HEK293 (cell line): ENCODE measurements around the gene DMBX1.

ENCODE experiments used
- GLIS2 ChIP-seq: fragments of 450-650 bp; formaldehyde crosslinking; IDR thresholded peaks from 2 replicates; pipeline ENCODE4 v1.5.1; 2016; ENCODE audit warnings: missing biosample characterization, missing genetic modification characterization
- HOXD13 ChIP-seq: sonication (generic); formaldehyde crosslinking; IDR thresholded peaks from 2 replicates; pipeline ENCODE4 v1.8.0; 2022; ENCODE audit warnings: missing genetic modification reagents, borderline replicate concordance
- INSM2 ChIP-seq: fragments of 450-650 bp; formaldehyde crosslinking; IDR thresholded peaks from 2 replicates; pipeline ENCODE4 v1.5.1; 2016; ENCODE audit warnings: missing biosample characterization, missing genetic modification characterization
- KLF9 ChIP-seq: fragments of 450-650 bp; formaldehyde crosslinking; IDR thresholded peaks from 2 replicates; pipeline ENCODE4 v1.5.1; 2016; ENCODE audit warnings: missing biosample characterization, missing genetic modification characterization, low read depth
- MYNN ChIP-seq: fragments of 450-650 bp; formaldehyde crosslinking; IDR thresholded peaks from 2 replicates; pipeline ENCODE4 v1.5.1; 2016; ENCODE audit warnings: missing biosample characterization, missing genetic modification characterization, borderline replicate concordance
- SCRT1 ChIP-seq: fragments of 450-650 bp; formaldehyde crosslinking; IDR thresholded peaks from 2 replicates; pipeline ENCODE4 v1.5.1; 2016; ENCODE audit warnings: missing biosample characterization, missing genetic modification characterization, borderline replicate concordance
- SCRT2 ChIP-seq: fragments of 450-650 bp; formaldehyde crosslinking; IDR thresholded peaks from 2 replicates; pipeline ENCODE4 v1.5.1; 2016; ENCODE audit warnings: missing biosample characterization, missing genetic modification characterization
- SETDB1 ChIP-seq: IDR thresholded peaks from one replicate; pipeline ENCODE4 v1.6.1; 2017; ENCODE audit warnings: mild to moderate bottlenecking, low read length, moderate library complexity, mixed read lengths; ENCODE audit not compliant: insufficient read length
- SP7 ChIP-seq: fragments of 450-650 bp; formaldehyde crosslinking; IDR thresholded peaks from 2 replicates; pipeline ENCODE4 v1.5.1; 2016; ENCODE audit warnings: missing biosample characterization, missing genetic modification characterization
- YY1 ChIP-seq: fragments of 450-650 bp; formaldehyde crosslinking; IDR thresholded peaks from 2 replicates; pipeline ENCODE4 v1.5.1; 2018; ENCODE audit warnings: missing biosample characterization, missing genetic modification characterization
- ZBTB8A ChIP-seq: fragments of 450-650 bp; formaldehyde crosslinking; IDR thresholded peaks from 2 replicates; pipeline ENCODE4 v1.5.1; 2016; ENCODE audit warnings: missing biosample characterization, missing genetic modification characterization
- ZFHX2 ChIP-seq: fragments of 450-650 bp; formaldehyde crosslinking; conservative IDR thresholded peaks from 2 replicates; pipeline ENCODE4 v1.5.1; 2016; ENCODE audit warnings: missing biosample characterization, missing genetic modification characterization
- ZNF132 ChIP-seq: fragments of 450-650 bp; formaldehyde crosslinking; IDR thresholded peaks from 2 replicates; pipeline ENCODE4 v1.5.1; 2017; ENCODE audit warnings: missing biosample characterization, missing genetic modification characterization, borderline replicate concordance
- ZNF133 ChIP-seq: fragments of 450-650 bp; formaldehyde crosslinking; IDR thresholded peaks from 2 replicates; pipeline ENCODE4 v1.5.1; 2016; ENCODE audit warnings: missing biosample characterization, missing genetic modification characterization
- ZNF146 ChIP-seq: fragments of 450-650 bp; formaldehyde crosslinking; IDR thresholded peaks from 2 replicates; pipeline ENCODE4 v1.5.1; 2016; ENCODE audit warnings: missing biosample characterization, missing genetic modification characterization
- ZNF157 ChIP-seq: fragments of 450-650 bp; formaldehyde crosslinking; IDR thresholded peaks from 2 replicates; pipeline ENCODE4 v1.5.1; 2016; ENCODE audit warnings: missing biosample characterization, missing genetic modification characterization
- ZNF19 ChIP-seq: fragments of 450-650 bp; formaldehyde crosslinking; IDR thresholded peaks from 2 replicates; pipeline ENCODE4; 2016; ENCODE audit warnings: missing biosample characterization, missing genetic modification characterization, low read depth
- ZNF202 ChIP-seq: fragments of 450-650 bp; formaldehyde crosslinking; IDR thresholded peaks from 2 replicates; pipeline ENCODE4 v1.5.1; 2016; ENCODE audit warnings: missing biosample characterization, missing genetic modification characterization, borderline replicate concordance
- ZNF266 ChIP-seq: fragments of 450-650 bp; formaldehyde crosslinking; IDR thresholded peaks from 2 replicates; pipeline ENCODE4 v1.5.1; 2016; ENCODE audit warnings: missing biosample characterization, missing genetic modification characterization, low read depth
- ZNF274 ChIP-seq, 2 experiments: fragments of 200-500 bp in 1 of 2; fragments of 450-650 bp in 1 of 2; sonication (Bioruptor generic) in 1 of 2; formaldehyde crosslinking in 1 of 2; IDR thresholded peaks; 2 replicates each; pipeline versions ENCODE4 v1.5.1 to v1.6.1; 2014 to 2016; ENCODE audit warnings: borderline replicate concordance in 1 of 2, inconsistent platforms in 1 of 2, low read length in 1 of 2, missing biosample characterization in 1 of 2, missing genetic modification characterization in 1 of 2
- ZNF302 ChIP-seq: fragments of 450-650 bp; formaldehyde crosslinking; IDR thresholded peaks from 2 replicates; pipeline ENCODE4 v1.5.1; 2016; ENCODE audit warnings: missing biosample characterization, missing genetic modification characterization, low read depth
- ZNF324 ChIP-seq: fragments of 450-650 bp; formaldehyde crosslinking; IDR thresholded peaks from 2 replicates; pipeline ENCODE4 v1.5.1; 2016; ENCODE audit warnings: missing biosample characterization, missing genetic modification characterization
- ZNF366 ChIP-seq: fragments of 450-650 bp; formaldehyde crosslinking; conservative IDR thresholded peaks from 2 replicates; pipeline ENCODE4 v1.5.1; 2016; ENCODE audit warnings: missing biosample characterization, missing genetic modification characterization
- ZNF394 ChIP-seq: fragments of 450-650 bp; formaldehyde crosslinking; IDR thresholded peaks from 2 replicates; pipeline ENCODE4 v1.5.1; 2016; ENCODE audit warnings: missing biosample characterization, missing genetic modification characterization, mild to moderate bottlenecking, moderate library complexity, borderline replicate concordance
- ZNF423 ChIP-seq: fragments of 450-650 bp; formaldehyde crosslinking; IDR thresholded peaks from 2 replicates; pipeline ENCODE4 v1.5.1; 2016; ENCODE audit warnings: missing biosample characterization, missing genetic modification characterization
- ZNF426 ChIP-seq: fragments of 450-650 bp; formaldehyde crosslinking; IDR thresholded peaks from 2 replicates; pipeline ENCODE4 v1.5.1; 2017; ENCODE audit warnings: missing biosample characterization, missing genetic modification characterization, mild to moderate bottlenecking, inconsistent platforms, moderate library complexity
- ZNF449 ChIP-seq: fragments of 450-650 bp; formaldehyde crosslinking; IDR thresholded peaks from 2 replicates; pipeline ENCODE4 v1.5.1; 2017; ENCODE audit warnings: missing biosample characterization, mild to moderate bottlenecking, missing genetic modification characterization, moderate library complexity
- ZNF548 ChIP-seq: fragments of 450-650 bp; formaldehyde crosslinking; IDR thresholded peaks from 2 replicates; pipeline ENCODE4 v1.5.1; 2016; ENCODE audit warnings: missing biosample characterization, missing genetic modification characterization
- ZNF549 ChIP-seq: fragments of 450-650 bp; IDR thresholded peaks from 2 replicates; pipeline ENCODE4 v1.5.1; 2018; ENCODE audit warnings: missing biosample characterization, missing genetic modification characterization, mild to moderate bottlenecking, inconsistent platforms, moderate library complexity
- ZNF560 ChIP-seq: fragments of 450-650 bp; formaldehyde crosslinking; IDR thresholded peaks from 2 replicates; pipeline ENCODE4 v1.5.1; 2017; ENCODE audit warnings: missing biosample characterization, missing genetic modification characterization, borderline replicate concordance
- ZNF561 ChIP-seq: fragments of 450-650 bp; IDR thresholded peaks from 2 replicates; pipeline ENCODE4 v1.5.1; 2018; ENCODE audit warnings: missing biosample characterization, missing genetic modification characterization, borderline replicate concordance
- ZNF658 ChIP-seq: fragments of 450-650 bp; formaldehyde crosslinking; IDR thresholded peaks from 2 replicates; pipeline ENCODE4; 2016; ENCODE audit warnings: missing biosample characterization, missing genetic modification characterization
- ZNF664 ChIP-seq: fragments of 450-650 bp; formaldehyde crosslinking; IDR thresholded peaks from 2 replicates; pipeline ENCODE4 v1.5.1; 2016; ENCODE audit warnings: missing biosample characterization, missing genetic modification characterization
- ZNF677 ChIP-seq: fragments of 450-650 bp; IDR thresholded peaks from 2 replicates; pipeline ENCODE4 v1.5.0; 2018; ENCODE audit warnings: missing biosample characterization, mild to moderate bottlenecking, missing genetic modification characterization, moderate library complexity
- ZNF76 ChIP-seq: fragments of 450-650 bp; formaldehyde crosslinking; IDR thresholded peaks from 2 replicates; pipeline ENCODE4; 2016; ENCODE audit warnings: low read depth, missing biosample characterization, missing genetic modification characterization, borderline replicate concordance
- ZNF768 ChIP-seq: fragments of 450-650 bp; formaldehyde crosslinking; IDR thresholded peaks from 2 replicates; pipeline ENCODE4 v1.5.1; 2018; ENCODE audit warnings: missing biosample characterization, mild to moderate bottlenecking, missing genetic modification characterization
- ZNF785 ChIP-seq: fragments of 450-650 bp; formaldehyde crosslinking; IDR thresholded peaks from 2 replicates; pipeline ENCODE4 v1.5.1; 2016; ENCODE audit warnings: missing biosample characterization, missing genetic modification characterization
- TF ChIP-seq, protein P1 (sequence below): fragments of 450-650 bp; formaldehyde crosslinking; IDR thresholded peaks from 2 replicates; pipeline ENCODE4 v1.5.1; 2016; ENCODE audit warnings: missing biosample characterization, missing genetic modification characterization

The DMBX1 gene

GRCh38 chr1:46466477-46467182 lies 23.0 kb upstream of the DMBX1 start (continued):
- TF ChIP-seq ZNF768 (tag by site-specific recombination) (no peak), ZFHX2 (tag by site-specific recombination) (peak; percentile 73), KLF9 (tag by site-specific recombination) (no peak), ZNF549 (no peak), ZNF324 (tag by site-specific recombination) (no peak), MYNN (no peak), ZNF266 (tag by site-specific recombination) (no peak), ZNF658 (no peak), ZNF548 (no peak), ZNF133 (no peak), ZNF302 (no peak), SP7 (tag by site-specific recombination) (0 out of 2 replicates have a peak, but pooled peaks have one; percentile 25), HOXD13 (CRISPR knock-in tag) (no peak), ZNF366 (tag by site-specific recombination) (no peak), ZNF449 (tag by site-specific recombination) (no peak), ZNF560 (tag by site-specific recombination) (no peak), ZNF76 (no peak), ZBTB8A (tag by site-specific recombination) (peak; percentile 67), ZNF677 (no peak), ZNF146 (tag by site-specific recombination) (no peak), ZNF785 (tag by site-specific recombination) (no peak), ZNF561 (no peak), ZNF423 (tag by site-specific recombination) (no peak), ZNF19 (tag by site-specific recombination) (no peak), ZNF426 (no peak), ZNF664 (tag by site-specific recombination) (no peak), SCRT2 (tag by site-specific recombination) (no peak), ZNF394 (tag by site-specific recombination) (no peak), SCRT1 (tag by site-specific recombination) (no peak), YY1 (tag by site-specific recombination) (no peak), ZNF132 (tag by site-specific recombination) (no peak), ZNF274 (IDR thresholded peaks at IDR 0.05; ENCODE audit: low read length) (no peak), ZNF274 (tag by site-specific recombination; IDR thresholded peaks at IDR 0.05; ENCODE audit: borderline replicate concordance) (no peak), SETDB1 (no peak), GLIS2 (peak; percentile 49; the same call in 1 of the 2 replicates), INSM2 (no peak), ZNF157 (no peak), ZNF202 (no peak)
- TF ChIP-seq, protein P1, sequence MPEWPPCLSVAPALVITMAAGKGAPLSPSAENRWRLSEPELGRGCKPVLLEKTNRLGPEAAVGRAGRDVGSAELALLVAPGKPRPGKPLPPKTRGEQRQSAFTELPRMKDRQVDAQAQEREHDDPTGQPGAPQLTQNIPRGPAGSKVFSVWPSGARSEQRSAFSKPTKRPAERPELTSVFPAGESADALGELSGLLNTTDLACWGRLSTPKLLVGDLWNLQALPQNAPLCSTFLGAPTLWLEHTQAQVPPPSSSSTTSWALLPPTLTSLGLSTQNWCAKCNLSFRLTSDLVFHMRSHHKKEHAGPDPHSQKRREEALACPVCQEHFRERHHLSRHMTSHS: no peak
